ENCODE data around the gene ITPA. TPM values are rescaled to one million over a fixed set of nuclear protein-coding genes. Genes with fewer than 3 reads are reported as not detected.
"Not testable (repeated sequence)": the region's sequence is repeated elsewhere in the genome, so short reads cannot be mapped to it uniquely, and the experiment has no call there.

ITPA gene
- total RNA-seq, 1 donor from 2014 or later = 62.3 TPM

GRCh38 chr20:3208786-3209256 is 477 bp upstream of the ITPA start:
- H3K27ac Mint-ChIP-seq = peak overlapping the region; percentile 84
- H3K4me1 Mint-ChIP-seq (ENCODE audit: low read depth) = peaks cover 17% of the 10 kb centered on the region
- TF ChIP-seq CTCF (IDR thresholded peaks at IDR 0.05; ENCODE audit: unreplicated experiment) = no peak
- peaks cover 4% of the 10 kb centered on the region for H3K36me3 Mint-ChIP-seq (ENCODE audit: insufficient read depth)
- H3K27me3 Mint-ChIP-seq = no peaks in the 10 kb centered on the region
- H3K4me3 Mint-ChIP-seq (ENCODE audit: low read depth) = peak overlapping the region; percentile 99
- no peaks in the 10 kb centered on the region for H3K9me3 Mint-ChIP-seq (ENCODE audit: low read depth)
- no peak for DNase-seq (ENCODE audit: low spot score, unreplicated experiment)

- no peaks in the 10 kb centered on the region for H3K27me3 Mint-ChIP-seq
- H3K9me3 Mint-ChIP-seq (ENCODE audit: low read depth) = no peaks in the 10 kb centered on the region
- H3K36me3 Mint-ChIP-seq (ENCODE audit: insufficient read depth) = peaks cover 6% of the 10 kb centered on the region
- TF ChIP-seq CTCF (IDR thresholded peaks at IDR 0.05; ENCODE audit: unreplicated experiment) = no peak
- H3K4me1 Mint-ChIP-seq (ENCODE audit: low read depth) = peaks cover 16% of the 10 kb centered on the region
- peak overlapping the region; percentile 99 for H3K4me3 Mint-ChIP-seq (ENCODE audit: low read depth)
- no peak for DNase-seq (ENCODE audit: low spot score, unreplicated experiment)
- peak overlapping the region; percentile 91 for H3K27ac Mint-ChIP-seq
These were observed 634 bp downstream of the ITPA start for GRCh38 chr20:3209946-3210317.

- no peak for DNase-seq (ENCODE audit: low spot score, unreplicated experiment)
- Mint-ChIP-seq H3K27ac (no peak overlapping the region), H3K4me3 (ENCODE audit: low read depth) (peak overlapping the region; percentile 99), H3K36me3 (ENCODE audit: insufficient read depth) (peaks cover 6% of the 10 kb centered on the region), H3K9me3 (ENCODE audit: low read depth) (no peaks in the 10 kb centered on the region), H3K27me3 (no peaks in the 10 kb centered on the region), H3K4me1 (ENCODE audit: low read depth) (peaks cover 16% of the 10 kb centered on the region)
- TF ChIP-seq CTCF (IDR thresholded peaks at IDR 0.05; ENCODE audit: unreplicated experiment) = no peak
These were observed 1.0 kb downstream of the ITPA start for GRCh38 chr20:3210346-3210745.

- Mint-ChIP-seq H3K27me3 (no peaks in the 10 kb centered on the region), H3K36me3 (ENCODE audit: insufficient read depth) (peaks cover 6% of the 10 kb centered on the region), H3K9me3 (ENCODE audit: low read depth) (no peaks in the 10 kb centered on the region), H3K4me3 (ENCODE audit: low read depth) (no peak overlapping the region), H3K4me1 (ENCODE audit: low read depth) (peaks cover 16% of the 10 kb centered on the region), H3K27ac (no peak overlapping the region)
- TF ChIP-seq CTCF (IDR thresholded peaks at IDR 0.05; ENCODE audit: unreplicated experiment) = no peak
- DNase-seq (ENCODE audit: low spot score, unreplicated experiment) = no peak
These were observed 3.9 kb downstream of the ITPA start for GRCh38 chr20:3213226-3213625.

- H3K27ac Mint-ChIP-seq = not testable (repeated sequence)
These were observed 6.1 kb downstream of the ITPA start for GRCh38 chr20:3215359-3215917.

GRCh38 chr20:3218307-3218988 is 9.2 kb downstream of the ITPA start:
- Mint-ChIP-seq H3K27ac (no peak overlapping the region), H3K9me3 (ENCODE audit: low read depth) (no peaks in the 10 kb centered on the region), H3K27me3 (no peaks in the 10 kb centered on the region), H3K4me3 (ENCODE audit: low read depth) (no peak overlapping the region), H3K4me1 (ENCODE audit: low read depth) (no peaks in the 10 kb centered on the region), H3K36me3 (ENCODE audit: insufficient read depth) (peaks cover 10% of the 10 kb centered on the region)
- TF ChIP-seq CTCF (IDR thresholded peaks at IDR 0.05; ENCODE audit: unreplicated experiment) = peak; percentile 97
- peak; percentile 72 for DNase-seq (ENCODE audit: low spot score, unreplicated experiment)

More at GRCh38 chr20:3215359-3215917, 6.1 kb downstream of the ITPA start:
- H3K9me3 Mint-ChIP-seq (ENCODE audit: low read depth); H3K4me3 Mint-ChIP-seq (ENCODE audit: low read depth); H3K4me1 Mint-ChIP-seq (ENCODE audit: low read depth); DNase-seq (ENCODE audit: low spot score, unreplicated experiment); H3K36me3 Mint-ChIP-seq (ENCODE audit: insufficient read depth); H3K27me3 Mint-ChIP-seq: not testable (repeated sequence)

All from progenitor cell of endocrine pancreas (in vitro differentiated cells).